Hindlimb muscle (tissue), 1 donor: ENCODE results near the gene MARK1. TPM values are rescaled to one million over a fixed set of nuclear protein-coding genes. Genes with fewer than 3 reads are reported as not detected.
A peak's percentile ranks its signal among the peaks of the same experiment; 100 is the strongest.
"Not testable (repeated sequence)": the region's sequence is repeated elsewhere in the genome, so short reads cannot be mapped to it uniquely, and the experiment has no call there.

Source experiments
- DNase-seq: peaks from one replicate; pipeline ENCODE4 v3.0.0-alpha.2; 2013
- polyA plus RNA-seq: library from polyadenylated mRNA; unstranded; fragments of 120-200 nt; gene quantifications from one replicate; pipeline ENCODE4 v1.2.1, GENCODE V29; 2013; ENCODE audit not compliant: insufficient read length

Gene MARK1
- polyA plus RNA-seq, 1 donor, result 12.0 TPM

DNA sequence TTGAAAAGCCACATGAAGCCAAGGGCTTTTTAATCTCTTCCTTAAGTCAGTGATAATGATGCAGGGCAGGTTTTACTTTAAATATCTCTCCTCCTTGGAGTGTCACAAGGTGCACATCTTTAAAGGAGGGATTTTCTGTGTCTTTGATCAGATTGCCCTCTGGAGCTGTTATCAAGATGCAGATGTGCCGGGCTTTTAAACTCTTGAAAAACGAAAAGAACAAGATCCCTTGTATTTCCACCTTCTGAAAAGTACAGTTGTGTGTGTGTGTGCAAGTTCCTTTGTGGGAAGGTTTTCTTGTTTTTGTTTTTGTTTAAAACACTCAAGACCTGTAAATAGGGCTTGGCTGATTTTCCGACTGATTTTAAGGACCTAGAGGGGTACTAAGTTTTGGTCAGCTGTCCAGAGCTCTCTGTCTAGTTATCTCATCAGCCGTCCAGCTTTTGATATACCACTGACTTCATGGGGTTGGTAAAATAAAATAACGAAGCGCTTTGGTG lies 1.6 kb downstream of the MARK1 start:
- peak; percentile 32 for DNase-seq

DNA sequence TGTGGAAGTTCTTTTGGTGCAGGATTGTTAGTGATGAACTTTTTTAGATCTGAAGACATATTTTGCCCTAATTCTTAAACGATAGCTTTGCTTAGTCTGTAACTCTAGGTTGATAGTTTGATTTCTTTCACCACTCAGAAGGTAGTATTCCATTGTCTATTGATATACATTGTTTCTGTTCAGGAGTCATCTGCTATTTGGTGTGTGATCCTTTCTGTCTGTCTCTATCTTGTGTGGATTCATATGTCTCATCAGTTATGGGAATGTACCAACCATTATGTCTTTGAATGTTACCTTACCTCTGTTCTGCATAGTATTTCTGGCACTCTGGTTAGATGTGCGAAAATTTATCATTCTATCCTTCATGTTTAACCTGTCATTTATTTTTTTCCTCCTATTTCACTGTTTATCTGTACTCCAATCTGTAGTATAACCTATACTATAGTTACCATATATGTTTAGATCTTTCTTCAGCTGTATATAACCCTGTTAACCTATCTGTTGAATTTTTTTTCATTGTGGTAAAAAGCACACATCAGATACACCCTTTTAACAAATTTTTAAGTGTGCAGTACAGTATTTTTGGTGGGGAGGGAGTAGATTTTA lies 5.7 kb downstream of the MARK1 start:
- no peak for DNase-seq

DNA sequence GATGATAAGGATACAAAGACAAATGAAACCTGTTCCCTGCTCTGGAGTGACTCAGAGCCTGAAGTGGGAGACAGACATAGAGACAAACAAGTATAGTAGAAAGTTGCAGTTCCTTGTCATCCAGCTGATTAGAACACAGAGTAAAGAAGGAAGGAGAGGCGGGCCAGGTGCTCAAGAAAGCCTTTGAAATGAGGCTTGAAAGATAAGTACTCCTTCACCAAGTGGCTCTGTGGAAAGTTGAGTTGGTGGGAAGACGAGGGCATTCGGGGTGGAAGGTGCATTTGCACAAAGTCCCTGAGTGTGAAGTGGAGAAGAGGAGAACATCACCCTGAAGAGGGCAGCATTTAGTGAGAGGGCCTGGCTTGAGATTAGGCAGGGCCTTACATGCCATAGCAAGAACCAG lies 17.0 kb downstream of the MARK1 start:
- no peak for DNase-seq

DNA sequence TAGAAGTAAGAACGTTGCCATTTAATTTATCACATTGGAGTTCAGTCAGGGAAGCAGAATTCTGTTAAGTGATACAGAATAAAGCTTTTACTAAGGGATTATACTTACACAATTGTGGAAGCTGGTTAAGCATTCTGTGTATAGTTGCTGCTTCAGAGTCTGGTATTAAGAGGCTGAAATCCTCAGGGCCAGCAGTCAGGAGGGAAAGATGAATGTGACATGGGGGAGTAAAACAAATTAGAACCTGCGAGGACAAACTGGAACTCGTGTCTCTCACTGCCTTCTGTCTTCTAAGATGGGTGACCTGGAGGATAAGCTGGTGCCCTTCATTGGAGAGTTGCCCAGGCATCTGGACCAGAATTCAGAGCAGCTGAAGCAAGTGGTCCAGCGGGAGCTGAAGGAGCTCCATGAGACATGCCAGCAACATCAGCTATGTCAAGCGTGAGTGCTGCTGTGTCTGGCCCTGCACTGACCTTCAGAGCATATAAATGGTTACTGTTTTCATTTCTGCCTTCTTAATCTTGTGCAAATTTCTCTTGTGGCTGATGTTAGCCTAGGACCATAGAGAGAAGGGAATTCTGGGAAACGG lies 23.0 kb downstream of the MARK1 start:
- no peak for DNase-seq

DNA sequence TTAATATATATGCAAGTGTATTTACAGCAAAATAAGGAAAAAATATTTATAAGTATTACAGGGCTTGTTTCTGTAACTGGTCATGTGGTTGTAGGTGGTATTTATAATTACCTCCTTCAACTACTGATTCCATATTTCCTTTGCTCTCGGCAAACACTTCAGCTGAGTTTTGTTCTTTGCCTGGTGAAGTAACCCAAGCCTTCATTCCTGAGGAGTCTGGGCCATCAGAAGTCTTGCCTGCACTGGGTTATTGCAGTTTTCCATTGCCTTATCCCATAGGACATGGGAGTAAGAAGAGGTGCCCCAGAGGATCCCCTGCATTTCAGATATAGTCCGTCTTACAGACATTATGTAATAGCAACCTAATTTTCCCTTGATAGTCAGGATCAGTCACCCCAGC lies 23.8 kb downstream of the MARK1 start:
- no peak for DNase-seq

DNA sequence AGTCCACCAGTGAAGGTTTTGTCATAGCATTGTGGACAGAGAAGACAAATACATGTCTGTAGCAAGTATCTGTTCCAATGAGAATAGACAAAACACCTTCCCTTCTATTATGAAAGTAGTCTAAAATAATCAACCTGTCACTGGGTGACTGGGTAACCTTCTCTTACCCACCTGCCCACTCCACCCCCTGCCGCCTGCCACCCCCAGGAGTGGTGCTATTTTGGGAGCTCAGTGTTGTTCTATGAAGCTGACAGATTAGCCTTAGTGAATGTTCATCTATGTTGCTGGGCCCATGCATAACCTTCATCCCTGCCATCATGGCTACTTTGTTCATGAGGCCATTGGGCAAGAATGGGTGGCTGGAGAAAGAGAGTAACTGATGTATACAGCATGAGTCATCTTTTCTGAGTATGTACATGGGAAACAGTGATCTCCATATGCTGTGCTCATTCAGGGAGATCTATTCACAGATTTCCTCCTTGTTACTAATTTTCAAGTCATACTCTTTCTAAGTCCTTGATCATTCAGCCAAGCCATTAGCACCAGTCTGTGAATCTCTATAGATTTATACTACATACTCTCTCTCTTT lies 24.8 kb downstream of the MARK1 start:
- DNase-seq, result no peak

DNA sequence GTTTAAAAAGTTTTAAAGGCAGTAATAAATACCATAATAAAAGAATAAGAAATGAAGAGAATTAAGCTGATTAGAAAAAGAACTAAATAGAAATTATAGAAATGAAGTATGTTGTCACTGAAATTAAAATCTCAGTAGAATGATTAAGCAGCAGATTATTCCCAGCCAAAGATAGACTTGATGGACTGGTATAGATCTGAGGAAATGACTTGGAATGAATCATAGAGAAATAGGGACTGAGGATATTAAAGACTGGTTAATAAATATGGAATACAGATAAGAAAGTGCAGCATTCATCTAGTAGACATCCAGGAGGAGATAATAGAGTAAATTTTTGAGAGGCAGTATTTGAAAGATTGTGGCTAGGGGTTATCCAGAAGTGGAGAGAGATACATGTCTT lies 28.7 kb downstream of the MARK1 start:
- DNase-seq, result no peak

DNA sequence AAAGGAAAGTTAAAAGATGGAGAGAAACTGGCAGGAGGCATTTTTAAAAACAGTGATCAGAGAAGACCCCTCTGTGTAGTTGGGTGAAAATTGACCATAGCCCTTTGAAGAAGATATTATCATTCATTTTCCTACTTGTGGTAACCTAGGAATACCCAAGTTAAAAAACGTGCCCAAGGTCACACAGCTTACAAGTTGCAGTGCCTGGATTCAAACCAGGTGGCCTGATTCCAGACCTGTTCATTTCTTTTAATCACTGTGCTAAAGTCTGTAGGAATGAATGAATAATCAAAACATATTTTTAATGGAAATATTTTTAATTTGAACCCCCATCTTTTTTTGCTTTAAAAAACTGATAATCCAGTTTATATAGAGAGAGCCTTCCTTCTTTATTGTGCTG lies 35.6 kb downstream of the MARK1 start:
- DNase-seq, result no peak

DNA sequence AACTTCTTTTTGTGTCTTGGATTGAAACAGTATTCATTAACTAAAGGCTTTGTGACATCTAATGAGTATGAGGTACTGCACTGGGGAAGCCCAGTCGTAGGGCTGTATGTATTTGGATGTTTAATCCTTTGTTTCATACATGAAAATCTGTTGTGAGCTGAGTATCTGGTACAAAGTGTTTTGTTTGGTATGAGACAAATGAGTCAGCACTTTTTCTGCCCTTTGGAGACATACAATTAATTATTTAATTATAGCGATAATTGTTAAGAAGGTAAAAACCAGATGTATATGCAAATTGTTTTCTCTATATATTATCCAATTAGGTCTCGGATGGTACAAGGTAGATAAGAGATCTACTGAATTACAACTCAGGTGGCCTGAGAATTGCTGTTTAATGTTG lies 36.3 kb downstream of the MARK1 start:
- no peak for DNase-seq

DNA sequence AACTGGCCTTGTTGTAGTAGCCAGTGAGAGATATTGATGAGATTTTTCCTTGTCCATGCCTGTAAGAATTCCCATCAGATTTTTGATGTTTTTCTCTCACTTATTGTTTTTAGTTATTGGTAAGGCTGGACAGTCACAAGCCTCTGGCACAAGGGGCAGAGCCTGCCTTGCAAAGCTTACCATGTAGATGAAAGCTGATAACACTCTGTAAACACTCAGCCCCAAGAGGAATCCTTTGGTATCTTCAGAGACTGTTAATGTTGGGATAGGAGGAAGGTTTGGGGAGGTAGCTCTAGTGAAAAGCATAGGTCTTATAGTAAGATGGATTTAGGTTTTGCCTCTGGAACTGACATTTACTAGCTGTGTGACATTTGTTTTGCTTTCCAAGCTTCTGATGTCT lies 37.7 kb downstream of the MARK1 start:
- DNase-seq, result no peak

DNA sequence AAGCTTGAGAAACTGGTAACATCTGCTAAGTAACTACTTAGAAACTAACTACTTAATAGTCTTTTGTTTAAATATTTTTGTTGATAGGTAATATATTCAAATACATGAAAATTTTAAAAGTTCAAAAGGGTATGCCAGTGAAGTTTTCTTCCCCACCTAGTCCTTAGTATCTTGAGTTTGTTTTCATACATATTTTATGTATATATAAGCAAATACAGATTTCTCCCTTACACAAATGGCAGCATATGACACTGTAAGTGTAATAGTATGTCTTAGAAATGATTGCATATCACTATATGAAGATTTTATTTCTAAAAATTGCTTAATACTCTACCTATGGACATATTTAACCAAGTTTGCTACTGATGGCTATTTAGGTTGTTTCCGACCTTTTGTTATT lies 38.9 kb downstream of the MARK1 start:
- no peak for DNase-seq

DNA sequence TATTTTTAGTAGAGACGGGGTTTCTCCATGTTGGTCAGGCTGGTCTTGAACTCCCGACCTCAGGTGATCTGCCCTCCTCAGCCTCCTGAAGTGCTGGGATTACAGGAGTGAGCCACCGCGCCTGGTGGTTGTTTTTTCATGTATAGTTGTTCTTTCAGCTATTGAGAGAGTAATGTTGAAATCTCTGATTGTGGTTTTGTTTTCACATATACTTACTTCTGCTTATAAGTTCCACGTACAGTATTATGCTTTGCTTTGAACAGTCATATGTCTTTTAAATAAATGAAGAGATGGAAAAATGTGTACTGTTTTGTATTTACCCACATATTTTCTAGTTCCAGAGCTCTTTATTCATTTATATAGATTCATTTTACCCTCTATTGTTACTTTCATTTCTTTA lies 44.5 kb downstream of the MARK1 start:
- DNase-seq, result no peak

DNA sequence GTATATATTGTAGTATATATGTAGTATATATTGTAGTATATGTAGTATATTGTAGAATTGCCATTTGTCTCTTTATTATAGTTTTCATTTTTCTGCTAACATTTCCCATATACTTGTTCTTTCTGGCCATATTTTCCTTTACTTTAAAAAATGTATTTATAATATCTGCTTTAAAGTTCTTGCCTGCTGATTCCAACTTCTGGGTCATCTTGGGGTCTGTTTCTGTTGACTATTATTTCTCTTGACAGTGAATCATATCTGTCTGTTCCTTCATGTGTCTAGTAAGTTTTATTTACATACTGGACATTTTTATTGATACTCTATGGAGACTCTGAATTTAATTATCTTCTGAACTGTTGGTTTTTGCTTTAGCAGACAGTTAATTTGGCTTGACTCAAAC lies 45.9 kb downstream of the MARK1 start:
- DNase-seq, result no peak

DNA sequence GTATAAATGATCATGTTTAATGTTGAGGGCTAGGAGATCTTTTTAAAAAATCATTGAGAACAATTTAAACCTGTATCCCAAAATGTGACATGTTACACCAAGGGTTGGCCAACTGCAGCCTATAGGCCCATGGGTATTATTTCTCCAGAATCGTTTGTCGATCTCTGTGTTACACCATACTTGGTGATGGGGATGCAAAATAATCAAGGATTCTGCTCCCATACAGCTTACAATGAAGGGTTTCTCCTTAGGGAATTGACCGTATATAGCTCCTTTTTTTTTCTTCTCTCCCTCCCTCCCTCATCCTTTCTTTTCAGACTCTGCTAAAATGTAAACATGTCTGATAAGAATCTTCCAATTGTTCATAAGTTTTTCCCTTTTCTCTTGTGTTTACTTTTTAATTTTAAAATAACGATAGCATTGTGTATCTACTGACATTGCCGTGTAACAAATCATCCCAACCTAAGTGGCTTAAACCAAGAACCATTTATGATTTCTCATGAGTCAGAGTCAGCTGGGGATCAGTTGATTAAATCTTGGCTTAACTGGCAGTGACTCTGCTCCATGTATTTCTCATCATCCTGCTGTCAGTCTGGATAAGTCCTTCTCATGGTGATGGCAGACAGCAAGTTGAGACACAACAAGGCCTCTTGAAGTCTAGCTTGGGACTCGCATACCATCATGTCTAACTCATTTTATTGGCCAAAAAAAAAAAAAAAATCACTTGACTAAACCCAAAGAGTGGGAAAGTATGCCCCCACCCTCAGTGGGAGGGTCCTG lies 48.0 kb downstream of the MARK1 start:
- no peak for DNase-seq

DNA sequence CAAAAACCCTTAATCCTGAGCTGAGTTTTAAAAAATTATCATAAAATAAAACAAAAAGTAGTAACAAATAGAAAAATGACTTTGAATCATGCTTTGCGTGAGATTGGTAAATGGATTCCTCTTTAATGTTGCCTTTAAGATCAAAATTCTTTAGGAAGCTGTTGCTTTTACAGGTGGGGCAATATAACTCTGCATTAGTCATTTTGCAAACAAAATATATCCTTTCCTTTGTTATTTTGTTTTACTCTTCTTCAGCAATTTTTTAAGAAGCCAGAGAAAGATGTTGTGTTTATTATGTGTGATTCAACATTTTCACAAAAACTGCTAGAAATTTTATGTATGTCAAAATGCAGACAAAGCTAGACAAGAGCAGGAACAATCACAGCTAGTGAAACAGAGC lies 50.0 kb downstream of the MARK1 start:
- no peak for DNase-seq

DNA sequence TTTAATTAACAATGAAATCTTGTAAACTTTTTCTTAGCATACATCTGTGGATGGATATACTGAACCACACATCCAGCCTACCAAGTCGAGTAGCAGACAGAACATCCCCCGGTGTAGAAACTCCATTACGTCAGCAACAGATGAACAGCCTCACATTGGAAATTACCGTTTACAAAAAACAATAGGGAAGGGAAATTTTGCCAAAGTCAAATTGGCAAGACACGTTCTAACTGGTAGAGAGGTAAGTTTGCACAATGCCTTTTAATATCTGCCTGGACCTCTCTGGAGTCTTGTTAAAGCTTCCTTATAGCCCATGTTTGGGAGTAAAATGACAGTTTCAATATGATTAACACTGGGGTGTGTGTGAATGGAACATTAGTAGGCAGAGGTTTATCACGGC lies 51.4 kb downstream of the MARK1 start:
- DNase-seq, result no peak

DNA sequence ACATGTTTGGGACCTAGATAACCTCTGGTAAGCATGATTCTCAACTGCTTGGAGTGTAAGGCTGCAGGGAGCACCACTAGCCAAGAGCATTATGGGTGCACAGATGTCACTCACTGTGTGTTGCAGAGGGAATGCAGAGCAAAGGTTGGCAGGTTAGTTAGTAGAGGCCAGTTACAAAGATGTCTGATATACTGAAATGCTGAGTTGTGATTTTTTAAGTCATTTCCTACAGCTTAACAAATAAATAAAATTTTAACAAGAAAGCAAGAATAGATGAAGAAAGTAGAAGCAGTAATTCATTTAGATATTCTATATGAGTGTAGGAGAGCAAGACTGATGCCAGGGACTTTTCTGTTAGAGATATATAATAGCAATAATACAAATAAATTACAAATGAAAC lies 64.8 kb downstream of the MARK1 start:
- DNase-seq, result no peak

DNA sequence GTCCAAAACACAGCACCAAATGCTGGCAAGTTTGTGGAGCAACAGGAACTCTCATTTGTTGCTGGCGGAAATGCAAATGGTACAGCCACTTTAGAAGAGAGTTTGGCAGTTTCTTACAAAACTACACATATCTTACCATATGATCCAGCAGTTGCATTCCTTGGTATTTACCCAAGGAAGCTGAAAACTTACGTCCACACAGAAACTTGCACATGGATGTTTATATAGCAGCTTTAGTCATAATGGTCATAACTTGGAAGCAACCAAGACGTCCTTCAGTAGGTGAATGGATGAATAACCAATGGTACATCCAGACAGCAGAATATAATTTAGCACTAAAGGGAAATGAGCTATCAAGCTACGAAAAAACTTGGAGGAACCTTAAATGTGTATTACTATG lies 66.4 kb downstream of the MARK1 start:
- DNase-seq, result no peak

DNA sequence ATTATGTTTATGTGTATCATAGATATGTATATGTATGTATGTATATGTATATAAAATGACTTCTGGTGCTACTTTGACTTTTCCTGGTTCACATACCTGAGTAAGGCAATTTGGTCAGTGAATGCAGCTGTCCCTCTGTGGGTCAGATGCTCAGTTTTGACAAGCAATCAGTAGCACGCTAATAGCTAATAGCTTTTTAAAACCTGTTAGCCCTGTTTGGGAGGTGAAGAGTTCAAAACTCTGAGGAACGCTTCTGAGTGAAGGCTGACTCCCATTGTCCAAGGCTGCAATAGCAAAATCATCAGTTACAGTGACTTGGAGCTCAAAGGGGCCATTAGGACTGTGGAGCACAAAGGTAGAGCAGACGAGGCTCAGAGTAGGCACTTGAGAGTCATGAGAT lies 67.2 kb downstream of the MARK1 start:
- DNase-seq, result no peak

DNA sequence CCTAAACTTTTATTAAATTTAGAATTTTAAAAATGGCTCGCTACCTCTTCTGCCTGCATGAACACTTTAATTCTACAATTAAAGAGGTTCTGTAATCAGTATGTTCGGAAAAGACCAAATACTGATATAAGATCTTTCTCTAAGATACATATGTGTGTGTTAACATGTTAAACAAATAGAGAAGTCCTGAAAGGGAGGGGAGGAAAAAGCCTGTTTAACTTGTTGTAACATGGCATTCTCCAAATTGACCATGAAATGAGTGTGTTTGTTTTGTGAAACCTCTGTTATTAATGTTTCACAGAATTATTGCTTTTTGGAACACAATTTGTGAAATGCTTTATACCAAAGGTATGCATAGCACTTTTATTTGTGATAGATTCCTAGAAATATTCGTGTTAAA lies 77.0 kb downstream of the MARK1 start:
- no peak for DNase-seq

DNA sequence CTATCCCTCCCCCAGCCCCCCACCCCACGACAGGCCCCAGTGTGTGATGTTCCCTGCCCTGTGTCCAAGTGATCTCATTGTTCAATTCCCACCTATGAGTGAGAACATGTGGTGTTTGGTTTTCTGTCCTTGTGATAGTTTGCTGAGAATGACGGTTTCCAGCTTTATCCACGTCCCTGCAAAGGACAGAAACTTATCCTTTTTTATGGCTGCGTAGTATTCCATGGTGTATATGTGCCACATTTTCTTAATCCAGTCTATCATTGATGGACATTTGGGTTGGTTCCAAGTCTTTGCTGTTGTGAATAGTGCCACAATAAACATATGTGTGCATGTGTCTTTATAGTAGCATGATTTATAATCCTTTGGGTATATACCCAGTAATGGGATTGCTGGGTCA lies 77.7 kb downstream of the MARK1 start:
- not testable (repeated sequence) for DNase-seq

DNA sequence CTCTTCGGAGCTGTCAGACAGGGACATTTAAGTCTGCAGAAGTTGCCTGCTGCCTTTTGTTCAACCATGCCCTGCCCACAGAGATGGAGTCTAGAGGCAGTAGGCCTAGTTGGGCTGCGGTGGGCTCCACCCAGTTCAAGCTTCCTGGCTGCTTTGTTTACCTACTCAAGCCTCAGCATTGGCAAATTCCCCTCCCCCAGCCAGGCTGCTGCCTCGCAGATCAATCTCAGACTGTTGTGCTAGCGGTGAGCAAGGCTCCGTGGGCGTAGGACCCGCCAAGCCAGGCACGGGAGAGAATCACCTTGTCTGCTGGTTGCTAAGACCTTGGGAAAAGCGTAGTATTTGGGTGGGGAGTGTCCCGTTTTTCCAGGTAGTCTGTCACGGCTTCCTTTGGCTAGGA lies 83.2 kb downstream of the MARK1 start:
- not testable (repeated sequence) for DNase-seq

DNA sequence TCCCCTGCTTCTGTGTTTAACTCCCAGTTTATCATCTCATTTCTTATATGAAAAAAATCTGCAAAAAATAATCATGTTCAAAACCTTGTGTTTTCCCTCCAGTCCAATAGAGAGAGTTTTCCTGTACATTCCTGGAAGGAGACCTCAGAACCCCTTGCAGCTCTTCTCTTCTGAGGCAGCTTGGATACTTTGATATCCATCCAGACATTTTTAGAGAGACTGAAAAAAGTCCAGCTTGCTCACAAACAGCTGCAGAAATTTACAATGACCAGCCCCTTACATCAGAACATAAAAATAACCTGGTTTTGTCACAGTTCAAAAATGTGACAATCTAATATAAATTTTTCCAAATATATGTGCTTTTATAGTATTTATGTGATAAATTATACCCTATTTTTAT lies 88.9 kb downstream of the MARK1 start:
- peak; percentile 27 for DNase-seq

DNA sequence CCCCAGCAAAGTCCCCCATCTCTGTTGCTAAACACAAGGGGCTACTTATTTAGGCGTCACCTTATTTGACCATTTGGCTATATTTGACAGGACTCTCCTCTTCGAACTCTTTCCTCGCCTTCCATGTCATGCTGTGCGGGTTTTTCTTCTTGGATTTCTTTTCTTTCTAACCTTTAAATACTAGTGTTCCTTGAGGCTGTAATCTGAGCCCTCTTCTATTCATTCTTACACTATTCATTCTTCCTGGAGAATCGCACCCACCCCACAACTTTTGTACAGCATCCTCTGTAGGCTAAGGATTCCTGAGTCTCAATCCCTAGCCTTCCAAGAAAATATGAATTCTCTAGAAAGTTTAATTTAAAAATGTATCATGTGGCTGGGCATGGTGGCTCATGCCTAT lies 100.5 kb downstream of the MARK1 start:
- DNase-seq, result no peak
